ENCODE results near the gene SNAPC4. TPM values are rescaled to one million over a fixed set of nuclear protein-coding genes. Genes with fewer than 3 reads are reported as not detected.

SNAPC4 gene
- total and polyA plus RNA-seq, 9 of the 15 experiments (the other 6 are each of a cell fraction or from before 2014, with no cell fraction given), result 0.21 to 21.8 (median 8.8) TPM

DNA sequence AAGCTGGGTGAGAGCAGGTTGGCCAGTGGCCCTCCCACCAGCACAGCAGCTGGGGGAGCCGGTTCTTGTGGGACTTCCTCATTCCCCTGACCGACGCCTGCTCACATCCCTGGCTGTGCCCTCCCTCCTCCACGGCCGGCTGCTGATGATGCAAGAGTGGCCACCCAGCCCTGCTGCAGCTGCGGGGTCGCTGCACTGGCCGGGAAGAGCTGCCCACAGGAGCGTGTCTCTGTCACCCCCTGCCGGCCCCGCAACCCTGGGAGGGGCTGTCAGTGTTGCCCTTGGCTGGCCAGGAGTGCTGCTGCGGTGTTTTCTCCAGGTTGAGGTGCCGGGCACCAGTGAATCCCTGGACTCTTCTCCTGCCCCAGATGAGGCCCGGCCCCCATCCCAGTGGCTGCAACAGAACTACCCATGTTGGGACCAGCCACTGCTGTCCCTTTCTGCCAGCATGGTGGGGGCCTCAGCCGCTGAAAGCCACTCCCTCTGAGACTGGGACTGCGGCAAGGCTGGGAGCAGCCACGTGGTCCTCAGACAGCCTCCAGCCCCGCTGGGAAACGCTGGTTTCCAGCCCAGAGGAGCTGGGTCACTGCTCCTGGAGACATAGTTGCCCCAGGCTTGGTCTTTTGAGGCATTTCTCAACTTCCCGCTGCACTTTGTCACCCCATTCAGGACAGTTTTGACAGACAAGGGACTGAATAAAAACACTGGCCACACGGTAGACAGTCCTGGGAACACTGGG is 27.2 kb downstream of the SNAPC4 start (continued):
- no peak for TF ChIP-seq ZNF699 (CRISPR knock-in tag; IDR thresholded peaks at IDR 0.05; ENCODE audit: insufficient replicate concordance)
- no peak for TF ChIP-seq E2F8 (IDR thresholded peaks at IDR 0.05; ENCODE audit: low read depth, partially characterized antibody)
- peak; percentile 36; the same call in 1 of the 2 replicates for TF ChIP-seq TCF3 (CRISPR knock-in tag; IDR thresholded peaks at IDR 0.05)
- TF ChIP-seq ZNF431 (CRISPR knock-in tag; IDR thresholded peaks at IDR 0.05), result no peak
- TF ChIP-seq RFX7 (CRISPR knock-in tag; IDR thresholded peaks at IDR 0.05), result no peak
- TF ChIP-seq TEAD2 (tag; IDR thresholded peaks at IDR 0.05), result no peak
- TF ChIP-seq MTA3 (IDR thresholded peaks at IDR 0.05; ENCODE audit: borderline replicate concordance), result peak; percentile 57; the same call in 1 of the 2 replicates
- TF ChIP-seq RERE (CRISPR knock-in tag; IDR thresholded peaks at IDR 0.05; ENCODE audit: borderline replicate concordance), result no peak
- no peak for TF ChIP-seq BRCA1 (IDR thresholded peaks at IDR 0.05)
- no peak for TF ChIP-seq BRCA1 (CRISPR knock-in tag; IDR thresholded peaks at IDR 0.05)
- no peak for TF ChIP-seq CCNT2 (IDR thresholded peaks at IDR 0.05; ENCODE audit: borderline replicate concordance, extremely low read depth, insufficient read length, low read depth, low read length)
- no peak for TF ChIP-seq TAF15 (IDR thresholded peaks at IDR 0.05; ENCODE audit: low read depth, low read length)
- no peak for TF ChIP-seq NFATC3 (IDR thresholded peaks at IDR 0.05)
- TF ChIP-seq FOXM1 (IDR thresholded peaks at IDR 0.05; ENCODE audit: low read depth), result no peak
- no peak for TF ChIP-seq FOXM1 (CRISPR knock-in tag; IDR thresholded peaks at IDR 0.05; ENCODE audit: low read depth)
- peak; percentile 58; the same call in 1 of the 2 replicates for TF ChIP-seq ZNF592 (IDR thresholded peaks at IDR 0.05)
